GM21526 (cell line): Measurements from ENCODE around the gene KCNIP4.

Source experiments
- ATAC-seq: cut with Tn5 transposase; IDR thresholded peaks from one replicate; pipeline ENCODE4 v1.9.1; 2021; ENCODE audit warnings: moderate library complexity; ENCODE audit not compliant: unreplicated experiment, low FRiP score

Gene KCNIP4

DNA sequence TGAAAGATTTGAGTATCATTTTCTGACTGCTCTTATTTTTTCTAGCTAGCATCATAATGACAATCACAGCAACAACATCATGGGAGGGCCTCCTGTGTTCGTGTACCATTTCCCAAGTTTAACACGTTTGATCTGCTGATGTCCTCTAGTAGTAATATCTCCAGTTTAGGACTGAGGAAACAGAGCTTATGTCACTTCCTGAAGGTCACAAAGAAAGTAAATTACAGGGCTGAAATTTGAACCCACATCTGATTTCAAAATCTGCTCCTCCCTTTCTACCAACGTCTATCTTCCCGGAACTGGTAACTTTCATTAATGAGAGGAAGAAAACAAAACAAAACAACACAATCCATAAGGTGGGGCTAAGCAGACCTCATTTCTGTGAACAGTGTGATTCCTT is 945.6 kb downstream of the KCNIP4 start:
- no peak for ATAC-seq

DNA sequence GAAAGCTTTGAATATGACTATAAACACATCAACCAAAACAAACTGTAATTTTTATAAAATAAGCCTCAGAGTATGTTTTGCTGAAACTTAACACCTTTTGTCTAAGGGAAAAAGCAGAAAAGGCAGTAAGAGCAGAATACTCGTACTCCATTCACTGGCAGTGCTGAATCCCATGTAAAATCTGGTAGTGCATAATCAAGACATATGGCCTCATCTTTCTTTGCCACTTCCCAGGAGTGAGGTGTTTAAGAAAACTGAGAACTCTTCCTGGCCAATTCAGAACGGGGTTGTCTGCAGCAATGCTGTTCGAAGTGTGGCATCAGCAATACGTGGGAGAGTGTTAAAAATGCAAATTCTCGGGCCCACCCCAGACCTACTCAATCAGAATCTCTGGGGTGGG is 946.3 kb downstream of the KCNIP4 start:
- no peak for ATAC-seq

GRCh38 chr4:21001490-21001889 is 947.1 kb downstream of the KCNIP4 start:
- no peak for ATAC-seq

DNA sequence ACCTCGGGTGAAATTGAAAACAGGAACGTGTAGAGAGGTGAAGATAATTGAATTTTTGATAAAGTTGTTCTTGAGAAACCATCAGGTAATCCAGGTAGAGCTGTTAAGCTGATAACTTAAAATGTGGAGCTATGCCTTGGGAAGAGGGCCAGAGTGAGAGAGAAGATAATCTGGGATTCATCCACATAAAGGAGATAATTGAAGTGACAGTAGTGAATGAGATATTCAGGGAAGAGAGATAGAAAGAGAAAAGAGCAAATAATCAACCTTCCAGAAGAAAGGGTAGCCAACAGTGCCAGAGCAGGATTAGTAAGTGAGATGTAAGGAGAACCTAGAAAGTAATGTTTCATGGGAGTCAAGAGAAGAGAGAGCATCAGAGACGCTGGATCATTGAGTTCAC is 950.7 kb downstream of the KCNIP4 start:
- no peak for ATAC-seq

GRCh38 chr4:20995610-20996009 is 953.0 kb downstream of the KCNIP4 start:
- ATAC-seq, result no peak

GRCh38 chr4:20995015-20995414 is 953.6 kb downstream of the KCNIP4 start:
- ATAC-seq, result no peak

DNA sequence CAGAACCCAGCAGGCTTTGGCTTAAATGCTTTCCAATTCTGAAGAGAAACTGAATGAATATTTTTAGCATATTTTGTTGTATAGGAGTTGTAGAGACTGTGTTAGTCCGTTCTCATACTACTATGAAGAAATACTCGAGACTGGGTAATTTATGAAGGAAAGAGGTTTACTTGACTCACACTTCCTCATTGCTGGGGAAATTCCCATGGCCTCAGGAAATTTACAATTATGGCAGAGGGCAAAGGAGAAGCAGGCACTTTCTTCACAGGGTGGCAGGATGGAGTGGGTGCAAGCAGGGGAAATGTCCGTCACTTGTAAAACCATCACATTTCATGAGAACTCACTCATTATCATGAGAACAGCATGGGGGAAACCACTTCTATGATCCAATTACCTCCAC is 956.6 kb downstream of the KCNIP4 start:
- no peak for ATAC-seq

- no peak for ATAC-seq
Measured at GRCh38 chr4:20987191-20987590, 961.4 kb downstream of the KCNIP4 start.

- no peak for ATAC-seq
Measured at GRCh38 chr4:20984576-20984836, 964.1 kb downstream of the KCNIP4 start.

DNA sequence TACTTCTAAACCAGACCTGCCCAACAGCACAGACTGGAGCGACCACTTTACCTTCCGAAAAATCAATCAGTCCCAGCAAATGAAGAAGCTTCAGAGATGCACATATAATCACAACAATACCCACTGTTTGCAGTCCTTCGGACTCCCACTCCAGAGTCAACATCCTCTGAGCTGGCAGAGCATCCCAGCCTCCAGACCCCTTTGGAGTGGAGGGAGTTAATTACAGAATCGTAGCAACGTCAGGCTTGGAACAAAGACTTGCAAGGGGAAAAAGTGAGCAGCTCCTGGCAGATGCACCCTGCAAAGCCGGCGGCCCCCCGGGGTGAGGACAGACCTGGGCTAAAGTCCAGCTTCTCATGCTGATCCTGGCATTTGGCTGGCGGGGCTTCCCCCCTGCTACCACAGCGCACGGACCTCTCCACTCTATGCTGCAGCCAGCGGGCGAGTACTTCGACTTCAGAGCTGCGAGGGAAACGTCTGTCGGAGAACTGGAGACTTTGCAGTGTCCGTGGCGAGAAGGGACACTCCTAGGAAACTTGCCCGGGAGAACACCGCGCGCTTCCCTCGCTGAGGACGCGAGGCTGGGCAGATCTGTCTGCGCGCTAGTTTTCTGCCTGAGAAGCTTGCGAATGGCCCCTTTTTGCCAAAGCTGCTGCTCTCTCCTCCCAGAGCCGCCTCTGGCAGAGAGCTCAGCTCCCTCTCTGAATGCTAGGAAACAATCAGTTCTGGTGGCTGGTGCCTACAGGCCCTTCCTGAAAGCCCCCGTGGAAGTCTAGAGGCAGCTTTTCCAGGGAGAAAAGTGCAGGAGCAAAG is 964.6 kb downstream of the KCNIP4 start:
- no peak for ATAC-seq

DNA sequence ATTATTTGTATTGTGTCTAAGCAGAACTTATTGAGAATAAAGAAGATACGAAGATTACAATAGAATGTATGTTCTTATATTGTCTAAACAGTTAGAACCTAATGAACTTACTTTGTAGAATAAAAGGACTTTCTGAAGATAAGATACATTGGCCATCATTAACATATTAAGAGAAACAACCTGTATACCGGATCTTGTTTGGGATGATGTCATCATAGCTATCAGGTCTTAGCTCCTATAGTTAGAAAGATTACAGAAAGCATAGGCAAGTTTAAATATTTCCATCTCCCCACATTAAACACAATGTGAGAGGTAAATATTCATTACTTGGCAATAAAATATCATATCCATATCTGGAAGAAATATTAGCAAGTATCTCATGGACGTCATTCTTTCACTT is 966.0 kb downstream of the KCNIP4 start:
- ATAC-seq, result no peak

- ATAC-seq, result no peak
Measured at GRCh38 chr4:20960291-20960690, 988.3 kb downstream of the KCNIP4 start.

DNA sequence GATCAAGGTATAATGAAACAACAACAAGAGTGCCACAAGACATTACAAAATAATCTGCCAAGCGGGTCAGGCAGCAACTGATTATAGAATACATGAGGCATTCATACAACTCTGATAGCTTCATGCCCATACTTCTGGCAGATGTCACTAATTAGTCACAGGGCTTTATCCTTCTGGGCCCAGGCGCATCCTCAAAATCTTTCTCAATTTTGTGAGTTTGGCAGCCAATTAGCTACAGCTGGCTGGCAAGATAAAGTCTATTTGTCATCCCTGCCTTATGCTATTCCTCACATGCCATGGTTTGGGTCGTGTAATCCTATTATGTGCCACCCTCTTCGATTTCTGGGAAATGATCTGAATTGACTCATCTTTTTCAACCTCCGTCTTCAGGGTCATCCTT is 994.0 kb downstream of the KCNIP4 start:
- ATAC-seq, result no peak

DNA sequence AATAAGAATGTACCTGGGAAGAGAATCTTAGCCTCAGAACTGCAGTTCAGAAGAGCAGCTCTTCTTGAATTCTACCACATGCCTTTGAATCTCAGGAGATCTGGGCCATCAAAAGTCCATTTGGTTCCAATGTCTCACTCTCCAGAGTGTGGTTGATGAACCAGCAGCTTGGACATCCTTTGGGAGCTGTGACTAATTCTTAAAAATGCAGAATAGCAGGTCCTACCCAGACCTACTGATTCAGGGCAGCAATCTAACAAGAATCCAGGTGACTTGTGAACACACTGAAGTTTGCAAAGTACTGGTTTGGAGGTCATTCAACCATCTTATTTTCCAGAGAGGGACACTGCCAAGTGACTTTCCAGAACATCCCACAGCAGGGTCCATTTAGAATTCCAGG is 1003.6 kb downstream of the KCNIP4 start:
- no peak for ATAC-seq

DNA sequence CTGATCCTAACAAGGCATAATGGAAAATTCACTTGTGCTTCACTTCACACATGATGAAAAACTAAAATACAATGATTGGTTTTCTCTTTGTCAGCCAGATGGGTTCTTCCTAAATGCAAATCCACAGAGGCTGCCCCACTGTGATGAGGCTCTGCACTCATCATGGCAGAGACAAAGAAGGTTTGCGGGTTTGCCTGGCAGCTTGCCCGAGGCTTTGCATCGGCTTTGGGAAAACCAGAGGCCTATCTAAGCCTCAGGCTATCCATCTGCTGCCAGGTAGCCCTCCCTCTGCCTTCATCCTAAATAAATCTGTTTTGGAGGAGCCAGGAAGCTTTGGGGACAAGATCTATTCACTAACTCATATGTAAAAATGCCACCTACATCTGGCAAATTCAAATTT is 1004.1 kb downstream of the KCNIP4 start:
- no peak for ATAC-seq

DNA sequence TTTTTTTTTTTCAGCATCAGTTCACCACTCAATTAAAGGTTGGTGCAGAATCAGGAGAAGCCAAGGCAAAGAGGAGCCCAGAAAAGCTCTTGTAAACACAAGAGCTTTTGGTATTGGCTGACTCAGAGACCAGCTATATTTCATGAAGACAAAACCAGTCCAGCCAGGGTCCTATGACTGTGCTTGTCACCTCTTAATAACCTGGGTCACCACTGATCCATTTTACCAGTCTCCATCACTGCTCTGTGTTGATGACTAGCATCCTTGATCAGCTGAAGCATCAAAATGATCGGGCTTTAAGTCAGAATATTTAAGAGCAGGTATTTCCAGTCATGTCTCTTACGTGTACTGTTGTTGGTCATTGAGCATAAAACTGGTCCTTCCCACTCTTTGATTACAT is 1010.4 kb downstream of the KCNIP4 start:
- no peak for ATAC-seq

- no peak for ATAC-seq
Measured at GRCh38 chr4:20926529-20926928, 1022.0 kb downstream of the KCNIP4 start.

DNA sequence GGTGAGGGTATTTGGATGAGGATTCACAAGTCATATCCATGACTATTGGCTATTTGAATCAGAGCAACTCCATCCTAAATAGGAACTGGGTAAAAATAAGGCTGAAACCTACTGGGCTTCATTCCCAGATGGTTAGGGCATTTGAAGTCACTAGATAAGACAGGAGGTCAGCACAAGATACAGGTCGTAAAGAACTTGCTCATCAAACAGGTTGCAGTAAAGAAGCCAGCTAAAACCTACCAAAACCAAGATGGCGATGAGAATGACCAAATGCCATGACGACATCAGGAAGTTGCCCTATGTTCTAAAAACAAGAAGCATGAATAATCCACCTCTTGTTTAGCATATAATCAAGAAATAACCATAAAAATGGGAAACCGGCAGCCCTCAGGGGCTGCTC is 1023.4 kb downstream of the KCNIP4 start:
- ATAC-seq, result no peak

DNA sequence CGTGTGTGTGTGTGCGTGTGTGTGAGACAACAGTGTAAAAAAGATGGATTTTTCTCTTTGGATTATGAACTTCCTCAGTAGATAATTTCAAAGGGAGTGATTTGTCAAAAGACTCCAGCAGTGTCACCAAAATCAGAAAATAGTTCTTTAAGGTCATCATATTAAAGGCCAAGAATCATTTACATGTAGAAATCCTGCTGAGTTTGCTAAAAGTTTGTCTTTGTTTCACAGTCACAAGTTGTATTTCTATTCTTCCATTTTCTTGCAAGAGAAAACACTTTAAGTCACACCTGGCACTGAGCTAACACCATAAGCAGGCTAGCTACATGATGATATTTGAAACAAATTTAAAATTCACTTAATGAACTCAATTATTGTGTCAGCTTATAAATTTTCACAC is 1025.6 kb downstream of the KCNIP4 start:
- no peak for ATAC-seq

DNA sequence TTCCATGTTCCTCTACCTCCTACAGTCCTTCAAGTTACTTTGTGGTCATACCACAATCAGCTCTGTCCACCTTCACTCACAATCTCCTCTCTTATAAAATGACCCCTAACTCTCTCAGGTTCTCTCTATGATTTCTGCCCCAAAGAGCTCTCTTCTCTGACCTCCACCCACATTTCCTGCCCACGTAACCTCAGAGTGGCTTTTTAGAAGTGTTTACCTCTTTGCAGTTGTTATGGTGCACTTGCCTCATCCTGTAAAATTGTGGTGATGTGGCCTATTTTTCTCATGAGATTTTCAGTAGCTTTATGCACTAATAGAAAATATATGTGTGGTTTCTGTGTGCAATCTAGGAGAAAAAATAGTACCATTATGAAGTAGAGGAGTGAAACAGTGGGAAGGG is 1032.5 kb downstream of the KCNIP4 start:
- no peak for ATAC-seq

GRCh38 chr4:20904966-20905365 is 1043.6 kb downstream of the KCNIP4 start:
- no peak for ATAC-seq

- no peak for ATAC-seq
Measured at GRCh38 chr4:20901851-20902250, 1046.7 kb downstream of the KCNIP4 start.

- ATAC-seq, result no peak
Measured at GRCh38 chr4:20899591-20899990, 1049.0 kb downstream of the KCNIP4 start.
